Panc1 (cell line): ENCODE results near the gene RFTN1. TPM values are rescaled to one million over a fixed set of nuclear protein-coding genes. Genes with fewer than 3 reads are reported as not detected.

ENCODE experiments used
- ATAC-seq: fragments of 200-7000 bp; cut with Tn5 transposase; 2 replicates; pipeline ENCODE4 v1.9.1; 2020; ENCODE audit warnings: mild to moderate bottlenecking, moderate library complexity
- BruUV-seq: library from RNA; stranded (reverse); fragments of 400-500 nt; replicated peaks from 2 replicates; lab custom pipeline; 2021; lab: Mats Ljungman, UMichigan
- CTCF ChIA-PET: fragments of 300-600 bp; sonication (Branson Sonifier 250); formaldehyde crosslinking; loops from one replicate; lab custom pipeline; 2022; ENCODE audit warnings: antibody characterized with exemption; lab: Charles Lee
- POLR2A ChIA-PET: fragments of 300-600 bp; sonication (Branson Sonifier 250); formaldehyde crosslinking; loops from one replicate; lab custom pipeline; 2022; ENCODE audit warnings: antibody characterized with exemption; lab: Charles Lee
- DNase-seq: peaks from one replicate; pipeline ENCODE4 v3.0.0-alpha.2; 2010; ENCODE audit warnings: low read depth, low spot score
- H3K27ac ChIP-seq: 2 replicates; pipeline ENCODE4 v1.5.1; 2011; ENCODE audit warnings: mild to moderate bottlenecking, low read length, inconsistent platforms
- H3K27me3 ChIP-seq: fragments of 200-500 bp; sonication (Bioruptor generic); 2 replicates; pipeline ENCODE4 v1.6.0; 2014; ENCODE audit warnings: low read length, inconsistent platforms; ENCODE audit not compliant: control insufficient read depth, insufficient read depth
- H3K36me3 ChIP-seq: fragments of 200-500 bp; sonication (Bioruptor generic); 2 replicates; pipeline ENCODE4 v1.5.1; 2014; ENCODE audit warnings: inconsistent platforms, mild to moderate bottlenecking, low read length, moderate library complexity; ENCODE audit not compliant: control insufficient read depth, insufficient read depth
- H3K4me1 ChIP-seq: 2 replicates; pipeline ENCODE4 v1.5.1; 2011; ENCODE audit warnings: inconsistent platforms, mild to moderate bottlenecking, low read length, moderate library complexity; ENCODE audit not compliant: control insufficient read depth, insufficient read depth
- H3K4me3 ChIP-seq, 2 experiments: 2 replicates each; pipeline ENCODE4 v1.5.1; 2011 to 2012; ENCODE audit warnings: low read depth in 2 of 2, low read length in 2 of 2, mild to moderate bottlenecking in 2 of 2, inconsistent platforms in 1 of 2, moderate library complexity in 1 of 2
- H3K9me3 ChIP-seq: fragments of 200-500 bp; sonication (Bioruptor generic); 2 replicates; pipeline ENCODE4 v1.5.1; 2014; ENCODE audit warnings: low read depth, mild to moderate bottlenecking, inconsistent platforms, low read length, moderate library complexity; ENCODE audit not compliant: control insufficient read depth, insufficient read depth
- CTCF ChIP-seq: fragments of 450-650 bp; IDR thresholded peaks from 2 replicates; pipeline ENCODE4 v1.5.1; 2017; ENCODE audit warnings: mild to moderate bottlenecking
- POLR2AphosphoS5 ChIP-seq: IDR thresholded peaks from 2 replicates; pipeline ENCODE4 v1.6.1; 2012; ENCODE audit warnings: mild to moderate bottlenecking, low read depth, low read length, moderate library complexity
- REST ChIP-seq, 2 experiments: IDR thresholded peaks; 2 replicates each; pipeline ENCODE4 v1.6.1; 2011 to 2012; ENCODE audit warnings: low read depth in 2 of 2, control low read depth in 1 of 2, low read length in 1 of 2, mild to moderate bottlenecking in 1 of 2, moderate library complexity in 1 of 2; ENCODE audit not compliant: insufficient read depth in 1 of 2
- SIN3A ChIP-seq: IDR thresholded peaks from 2 replicates; pipeline ENCODE4 v1.6.1; 2012; ENCODE audit warnings: low read depth, mild to moderate bottlenecking, low read length, moderate library complexity, borderline replicate concordance; ENCODE audit not compliant: insufficient read depth
- TCF7L2 ChIP-seq: IDR thresholded peaks from 2 replicates; pipeline ENCODE4 v1.6.1; 2011; ENCODE audit warnings: mild to moderate bottlenecking, low read depth, low read length, inconsistent platforms
- in situ Hi-C: cut with HindIII; loops from 2 replicates; pipeline ENCODE4 v1.10.0; 2016; ENCODE audit warnings: low sequenced_read_pairs, low pct_unique_long_range_greater_than_20kb
- intact Hi-C: fragments of 100-400 bp; cut with micrococcal nuclease; formaldehyde crosslinking; loops from one replicate; pipeline ENCODE4 v1.10.0; 2022; ENCODE audit not compliant: unreplicated experiment
- total RNA-seq: library from RNA; stranded (reverse); gene quantifications from one replicate; pipeline ENCODE4 v1.2.1, GENCODE V29; 2021; ENCODE audit not compliant: unreplicated experiment

Gene RFTN1
- total RNA-seq, 1 experiment from 2014 or later: 0.90 TPM

DNA sequence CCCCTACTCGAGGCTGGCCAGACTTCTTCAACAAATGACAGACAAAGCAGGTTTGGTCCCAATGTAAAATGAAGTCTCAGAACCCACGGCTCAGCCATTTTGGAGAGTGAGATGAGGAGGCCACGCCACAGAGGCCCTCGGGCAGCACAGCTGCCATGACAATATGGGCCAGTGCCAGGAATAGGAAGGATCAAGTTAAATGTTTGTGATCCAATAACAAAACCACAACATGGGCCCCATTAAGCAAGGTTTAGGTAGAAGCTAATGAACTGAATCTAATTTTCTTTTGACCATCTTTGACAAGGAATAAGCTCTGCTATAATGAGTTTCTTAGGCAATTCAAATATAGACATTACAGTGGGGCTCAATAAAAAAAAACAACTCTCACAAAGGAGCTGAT is 52.6 kb downstream of the RFTN1 start:
- POLR2A ChIA-PET: no interaction called here
- in situ Hi-C loops: no loop called here
- TF ChIP-seq TCF7L2 (no peak), REST (IDR thresholded peaks at IDR 0.05; ENCODE audit: insufficient read depth in 1 of 2, low read depth in 2 of 2, low read length in 1 of 2) (no peak), POLR2AphosphoS5 (no peak), CTCF (no peak), SIN3A (no peak)
- H3K27me3 ChIP-seq: no peaks in the 10 kb centered on the region; the same call in 1 of the 2 replicates
- H3K27ac ChIP-seq: no peak overlapping the region
- intact Hi-C loops: no loop called here
- no peaks in the 10 kb centered on the region for H3K9me3 ChIP-seq
- DNase-seq (no peak), ATAC-seq (no peak)
- CTCF ChIA-PET: no interaction called here
- H3K36me3 ChIP-seq: no peaks in the 10 kb centered on the region
- H3K4me1 ChIP-seq: no peaks in the 10 kb centered on the region
- no peak overlapping the region for H3K4me3 ChIP-seq
- BruUV-seq: no TSS peak

- no peaks in the 10 kb centered on the region for H3K36me3 ChIP-seq
- DNase-seq (no peak), ATAC-seq (no peak)
- H3K4me3 ChIP-seq: no peak overlapping the region
- in situ Hi-C loops (no loop called here), intact Hi-C loops (no loop called here)
- no peak for TF ChIP-seq POLR2AphosphoS5
- TF ChIP-seq TCF7L2: no peak
- TF ChIP-seq CTCF: no peak
- TF ChIP-seq SIN3A: no peak
- H3K9me3 ChIP-seq: no peaks in the 10 kb centered on the region
- H3K27me3 ChIP-seq: no peaks in the 10 kb centered on the region; the same call in 1 of the 2 replicates
- H3K27ac ChIP-seq: no peak overlapping the region
- ChIA-PET POLR2A (no interaction called here), CTCF (no interaction called here)
- BruUV-seq: no TSS peak
- no peaks in the 10 kb centered on the region for H3K4me1 ChIP-seq
These were observed 53.2 kb downstream of the RFTN1 start for GRCh38 chr3:16460273-16460672.
